PC-9 (cell line): ENCODE data around the gene FGF3. TPM values are rescaled to one million over a fixed set of nuclear protein-coding genes. Genes with fewer than 3 reads are reported as not detected.

Source experiments
- BruUV-seq: library from RNA; stranded (reverse); fragments of 400-500 nt; replicated peaks from 2 replicates; lab custom pipeline; 2021; lab: Mats Ljungman, UMichigan
- CTCF ChIA-PET: fragments of 300-600 bp; sonication (Branson Sonifier 250); formaldehyde crosslinking; loops from one replicate; lab custom pipeline; 2022; ENCODE audit warnings: antibody characterized with exemption; lab: Charles Lee
- POLR2A ChIA-PET: fragments of 300-600 bp; sonication (Branson Sonifier 250); formaldehyde crosslinking; loops from one replicate; lab custom pipeline; 2022; ENCODE audit warnings: antibody characterized with exemption; ENCODE audit not compliant: unreplicated experiment; lab: Charles Lee
- DNase-seq, 2 experiments: peaks; one replicate each; pipeline versions ENCODE4 v3.0.0 to v3.0.0-alpha.2; 2015 to 2022; ENCODE audit warnings: mixed read lengths in 1 of 2
- H2AFZ ChIP-seq: fragments of 200-600 bp; sonication (generic); 2 replicates; pipeline ENCODE4 v1.8.1; 2017; ENCODE audit warnings: antibody characterized with exemption
- H3F3A ChIP-seq: fragments of 200-600 bp; sonication (generic); 2 replicates; pipeline ENCODE4 v1.8.1; 2017; ENCODE audit warnings: antibody characterized with exemption, mild to moderate bottlenecking, low read depth; ENCODE audit not compliant: insufficient read depth
- H3K27ac ChIP-seq: fragments of 200-600 bp; sonication (generic); 2 replicates; pipeline ENCODE4 v1.6.1; 2016; ENCODE audit warnings: mixed run types
- H3K27me3 ChIP-seq: fragments of 200-600 bp; sonication (generic); 2 replicates; pipeline ENCODE4 v1.6.1; 2016; ENCODE audit warnings: low read depth, mixed run types; ENCODE audit not compliant: insufficient read depth
- H3K36me3 ChIP-seq: fragments of 200-600 bp; sonication (generic); 2 replicates; pipeline ENCODE4 v1.6.1; 2016; ENCODE audit warnings: low read depth, mixed run types
- H3K4me1 ChIP-seq: fragments of 200-600 bp; sonication (generic); replicated peaks from 2 replicates; pipeline ENCODE4 v1.6.1; 2016; ENCODE audit warnings: mixed run types; ENCODE audit not compliant: insufficient read depth
- H3K4me2 ChIP-seq: fragments of 200-600 bp; sonication (generic); 2 replicates; pipeline ENCODE4 v1.6.1; 2017; ENCODE audit warnings: mixed run types
- H3K4me3 ChIP-seq: fragments of 200-600 bp; sonication (generic); 2 replicates; pipeline ENCODE4 v1.6.1; 2016; ENCODE audit warnings: mixed run types
- H3K79me2 ChIP-seq: fragments of 200-600 bp; sonication (generic); 2 replicates; pipeline ENCODE4 v1.6.1; 2017; ENCODE audit warnings: low read depth, mixed run types
- H3K9me2 ChIP-seq: fragments of 200-600 bp; sonication (generic); 2 replicates; pipeline ENCODE4 v1.8.1; 2017; ENCODE audit warnings: mild to moderate bottlenecking; ENCODE audit not compliant: insufficient read depth
- H3K9me3 ChIP-seq: fragments of 200-600 bp; sonication (generic); 2 replicates; pipeline ENCODE4 v1.8.1; 2016; ENCODE audit warnings: low read depth; ENCODE audit not compliant: insufficient read depth
- H4K20me1 ChIP-seq: fragments of 200-600 bp; sonication (generic); 2 replicates; pipeline ENCODE4 v1.8.1; 2017; ENCODE audit not compliant: insufficient read depth
- EZH2 ChIP-seq: fragments of 200-600 bp; sonication (generic); IDR thresholded peaks from 2 replicates; pipeline ENCODE4 v1.8.0; 2017; ENCODE audit warnings: antibody characterized with exemption, low read depth
- intact Hi-C: fragments of 100-400 bp; cut with micrococcal nuclease; formaldehyde crosslinking; loops from one replicate; pipeline ENCODE4 v1.10.0; 2022; ENCODE audit not compliant: unreplicated experiment
- total RNA-seq: library from RNA; stranded (reverse); gene quantifications from 2 replicates; pipeline ENCODE4 v1.2.3, GENCODE V29; 2021
- TF ChIP-seq, protein P1 (sequence below): fragments of 200-600 bp; sonication (generic); conservative IDR thresholded peaks from 2 replicates; pipeline ENCODE4 v1.6.1; 2017; ENCODE audit warnings: mixed run types, antibody characterized with exemption, mild to moderate bottlenecking, moderate library complexity

FGF3 gene
- total RNA-seq, 1 experiment from 2014 or later: not detected

DNA sequence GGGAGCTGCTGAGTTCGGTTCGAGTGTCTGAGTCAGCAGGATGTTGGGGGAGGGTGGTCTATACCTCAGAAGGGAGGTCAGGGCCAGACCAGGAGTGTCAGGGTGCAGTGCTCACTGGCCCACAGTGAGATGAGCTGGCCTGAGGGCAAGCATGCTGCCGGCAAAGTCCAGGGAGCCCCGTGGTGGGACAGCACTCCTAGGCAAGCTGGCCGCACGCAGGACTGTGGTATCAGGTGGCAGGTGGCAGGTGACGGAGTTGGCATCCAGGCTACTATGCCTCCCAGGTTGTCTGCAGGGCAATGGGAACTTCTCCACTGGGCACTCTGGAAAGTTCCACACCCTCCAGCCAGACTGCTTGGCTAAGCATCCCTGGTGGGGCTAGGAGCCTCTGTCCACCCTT is 4.8 kb downstream of the FGF3 start:
- intact Hi-C loops: no loop called here
- Histone ChIP-seq H2AFZ (no peak overlapping the region), H3K4me1 (peaks cover 18% of the 10 kb centered on the region; the same call in 1 of the 2 replicates), H3K9me3 (no peaks in the 10 kb centered on the region), H3K79me2 (no peaks in the 10 kb centered on the region), H3K27me3 (peaks cover 45% of the 10 kb centered on the region), H3K9me2 (no peaks in the 10 kb centered on the region), H3F3A (peaks cover 7% of the 10 kb centered on the region; the same call in 1 of the 2 replicates), H3K36me3 (no peaks in the 10 kb centered on the region), H4K20me1 (no peaks in the 10 kb centered on the region), H3K4me3 (no peak overlapping the region), H3K27ac (no peak overlapping the region), H3K4me2 (no peak overlapping the region)
- DNase-seq: no peak
- no TSS peak for BruUV-seq
- CTCF ChIA-PET: interaction anchor here (0.8 kb wide), 1 partner anchor 13 kb away, joined by 5 read pairs; no protein-coding TSS in a partner anchor
- no peak for TF ChIP-seq EZH2
- TF ChIP-seq, protein P1, sequence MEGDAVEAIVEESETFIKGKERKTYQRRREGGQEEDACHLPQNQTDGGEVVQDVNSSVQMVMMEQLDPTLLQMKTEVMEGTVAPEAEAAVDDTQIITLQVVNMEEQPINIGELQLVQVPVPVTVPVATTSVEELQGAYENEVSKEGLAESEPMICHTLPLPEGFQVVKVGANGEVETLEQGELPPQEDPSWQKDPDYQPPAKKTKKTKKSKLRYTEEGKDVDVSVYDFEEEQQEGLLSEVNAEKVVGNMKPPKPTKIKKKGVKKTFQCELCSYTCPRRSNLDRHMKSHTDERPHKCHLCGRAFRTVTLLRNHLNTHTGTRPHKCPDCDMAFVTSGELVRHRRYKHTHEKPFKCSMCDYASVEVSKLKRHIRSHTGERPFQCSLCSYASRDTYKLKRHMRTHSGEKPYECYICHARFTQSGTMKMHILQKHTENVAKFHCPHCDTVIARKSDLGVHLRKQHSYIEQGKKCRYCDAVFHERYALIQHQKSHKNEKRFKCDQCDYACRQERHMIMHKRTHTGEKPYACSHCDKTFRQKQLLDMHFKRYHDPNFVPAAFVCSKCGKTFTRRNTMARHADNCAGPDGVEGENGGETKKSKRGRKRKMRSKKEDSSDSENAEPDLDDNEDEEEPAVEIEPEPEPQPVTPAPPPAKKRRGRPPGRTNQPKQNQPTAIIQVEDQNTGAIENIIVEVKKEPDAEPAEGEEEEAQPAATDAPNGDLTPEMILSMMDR: no peak
- POLR2A ChIA-PET: no interaction called here

DNA sequence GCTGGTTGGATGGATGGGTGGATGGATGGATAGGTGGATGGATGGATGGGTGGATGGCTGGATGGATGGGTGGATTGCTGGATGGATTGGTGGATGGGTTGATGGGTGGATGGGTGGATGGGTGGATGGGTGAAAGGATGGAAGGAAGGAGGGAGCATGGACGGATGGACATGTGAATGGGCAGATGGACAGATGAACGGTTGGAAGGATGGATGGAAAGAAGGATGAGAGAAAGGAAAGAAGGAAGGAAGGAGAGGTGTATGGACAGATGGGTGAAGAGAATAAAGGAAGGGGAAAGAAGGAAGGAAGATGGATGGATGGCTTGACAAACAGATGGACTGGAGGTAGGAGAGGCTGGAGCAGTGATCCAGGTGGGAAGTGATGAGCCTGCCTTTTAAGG is 5.4 kb downstream of the FGF3 start:
- CTCF ChIA-PET: interaction anchor here (0.8 kb wide), 1 partner anchor 13 kb away, joined by 5 read pairs; no protein-coding TSS in a partner anchor
- TF ChIP-seq, protein P1: no peak
- no peak for TF ChIP-seq EZH2
- Histone ChIP-seq H3F3A (peaks cover 7% of the 10 kb centered on the region; the same call in 1 of the 2 replicates), H3K4me2 (no peak overlapping the region), H3K9me3 (no peaks in the 10 kb centered on the region), H3K9me2 (no peaks in the 10 kb centered on the region), H3K27me3 (peaks cover 45% of the 10 kb centered on the region), H2AFZ (no peak overlapping the region), H3K36me3 (no peaks in the 10 kb centered on the region), H4K20me1 (no peaks in the 10 kb centered on the region), H3K79me2 (no peaks in the 10 kb centered on the region), H3K4me1 (peaks cover 18% of the 10 kb centered on the region; the same call in 1 of the 2 replicates), H3K4me3 (no peak overlapping the region), H3K27ac (no peak overlapping the region)
- intact Hi-C loops: no loop called here
- no peak for DNase-seq
- no TSS peak for BruUV-seq
- POLR2A ChIA-PET: no interaction called here

DNA sequence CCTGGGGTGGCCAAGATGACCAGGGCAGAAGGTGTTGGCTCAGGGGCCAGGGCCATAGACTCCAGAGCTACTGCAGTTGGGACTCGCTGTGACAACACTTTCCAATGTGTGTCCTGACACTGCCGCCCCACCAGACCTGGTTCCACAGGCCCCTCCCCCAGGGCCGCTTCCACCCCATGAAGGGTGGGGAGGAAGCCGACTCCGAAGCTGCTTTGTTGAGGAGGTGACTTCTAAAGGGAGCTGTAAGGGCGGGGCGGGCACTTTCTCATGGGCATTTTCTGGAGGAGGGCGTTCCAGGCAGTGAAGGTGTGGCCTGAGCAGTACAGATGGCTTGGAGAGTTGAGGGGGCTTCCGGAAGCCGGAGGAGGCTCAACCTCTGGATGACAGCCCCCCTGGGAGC is 6.3 kb downstream of the FGF3 start:
- CTCF ChIA-PET: interaction anchor here (0.6 kb wide), 1 partner anchor 87 kb away, joined by 6 read pairs; no protein-coding TSS in a partner anchor
- no peak for DNase-seq
- H2AFZ ChIP-seq: no peak overlapping the region
- no peak overlapping the region for H3K4me2 ChIP-seq
- no peaks in the 10 kb centered on the region for H3K36me3 ChIP-seq
- no peaks in the 10 kb centered on the region for H3K9me3 ChIP-seq
- peaks cover 18% of the 10 kb centered on the region; the same call in 1 of the 2 replicates for H3K4me1 ChIP-seq
- no TSS peak for BruUV-seq
- H3K79me2 ChIP-seq: no peaks in the 10 kb centered on the region
- no peaks in the 10 kb centered on the region for H3K9me2 ChIP-seq
- intact Hi-C loops: no loop called here
- no peak overlapping the region for H3K4me3 ChIP-seq
- H3K27ac ChIP-seq: no peak overlapping the region
- peaks cover 11% of the 10 kb centered on the region; the same call in 1 of the 2 replicates for H3F3A ChIP-seq
- peaks cover 38% of the 10 kb centered on the region for H3K27me3 ChIP-seq
- POLR2A ChIA-PET: no interaction called here
- H4K20me1 ChIP-seq: no peaks in the 10 kb centered on the region
- TF ChIP-seq EZH2: no peak
- TF ChIP-seq, protein P1: no peak
